CD4-positive, alpha-beta T cell treated with Interferon alpha-2 for 1 hour (primary cell): Measurements from ENCODE around the gene TMED7.

Experiments
- DNase-seq, 2 donors: peaks; one replicate each; pipeline ENCODE4 v3.0.0-alpha.2; 2020 to 2022

TMED7 gene

DNA sequence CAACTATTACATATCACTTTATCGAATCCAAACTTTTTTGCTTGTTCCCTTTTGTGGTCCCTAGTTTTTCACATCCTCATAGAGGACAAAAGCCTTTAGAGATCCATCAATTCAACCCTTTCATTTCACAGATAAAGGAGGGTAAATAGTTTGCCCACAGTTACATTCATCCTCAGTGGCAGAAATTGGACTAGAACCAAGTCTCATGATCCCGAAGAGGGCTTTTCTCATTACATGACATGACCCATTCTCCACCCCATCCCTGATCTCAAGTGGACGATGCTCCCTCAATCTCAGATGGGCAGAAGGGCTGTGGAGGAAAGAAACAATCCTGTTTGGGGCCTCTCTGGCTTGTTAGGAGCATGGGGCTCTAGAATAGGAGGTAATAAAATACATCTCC, 46.6 kb downstream of the TMED7 start:
- no peak for DNase-seq

- no peak for DNase-seq
Measured at GRCh38 chr5:115578657-115579056, 47.2 kb downstream of the TMED7 start.

- no peak for DNase-seq
Measured at GRCh38 chr5:115577741-115578140, 48.1 kb downstream of the TMED7 start.

GRCh38 chr5:115577329-115577728, 48.5 kb downstream of the TMED7 start:
- DNase-seq, result no peak

DNA sequence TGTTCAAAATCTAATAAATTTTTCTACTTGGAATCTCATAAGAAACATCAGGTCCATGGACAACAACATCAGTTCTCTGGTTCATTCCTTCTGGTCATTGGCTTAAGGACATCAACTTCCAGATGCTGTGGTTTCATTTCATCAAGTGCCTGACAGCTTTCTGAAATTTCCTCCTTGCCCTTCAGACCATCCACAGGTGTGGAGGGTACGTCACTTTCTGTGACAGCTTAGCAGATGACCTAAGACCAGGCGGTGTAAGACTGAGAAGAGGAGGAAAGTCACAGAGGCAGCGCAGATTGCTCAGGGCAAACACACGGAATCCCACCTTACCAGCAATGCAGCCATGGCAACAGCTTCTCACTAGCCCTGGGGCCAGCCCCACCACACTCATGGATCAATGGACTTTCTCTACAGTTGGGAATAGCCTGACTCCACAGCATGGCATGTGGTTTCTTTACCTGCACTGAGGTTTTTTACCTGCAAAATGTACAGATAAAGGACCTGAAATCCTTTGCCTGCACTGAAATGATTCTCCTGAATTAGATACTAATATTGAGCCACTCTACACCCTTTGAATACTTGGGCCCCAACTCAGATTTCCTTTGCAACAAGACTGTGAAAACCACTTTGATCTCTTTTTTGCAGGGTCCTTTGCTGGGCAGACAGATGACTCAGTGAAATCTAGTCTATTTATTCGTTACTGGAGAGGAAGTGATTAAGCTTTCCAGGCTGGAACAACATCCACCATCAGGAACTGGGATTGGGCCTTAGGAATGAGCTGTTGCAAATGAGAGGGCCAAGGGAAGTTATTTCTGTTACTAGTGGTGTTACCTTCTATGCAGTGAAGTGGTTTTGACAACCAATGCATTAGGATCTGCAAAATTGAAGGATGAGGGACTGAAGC, 50.4 kb downstream of the TMED7 start:
- DNase-seq, result no peak

DNA sequence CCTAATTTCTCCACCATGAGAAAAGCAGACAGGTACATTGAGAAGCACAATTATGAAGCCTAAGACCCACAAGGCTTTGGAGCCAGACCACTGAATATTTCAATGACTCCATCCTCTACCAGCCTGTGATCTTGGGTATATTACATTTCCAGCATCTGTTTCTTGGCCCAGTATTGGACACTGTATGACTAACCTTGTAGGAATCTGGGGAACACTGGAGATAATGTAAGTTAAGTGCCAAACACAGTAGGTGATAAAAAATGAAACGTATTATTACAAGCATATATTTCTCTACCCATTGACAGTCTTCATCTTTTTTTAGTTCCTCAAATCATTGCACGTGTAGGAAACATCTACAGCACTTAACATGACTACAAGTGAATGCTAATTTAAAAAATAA, 52.7 kb downstream of the TMED7 start:
- DNase-seq, result no peak

- no peak for DNase-seq
Measured at GRCh38 chr5:115571441-115571878, 54.4 kb downstream of the TMED7 start.

- no peak for DNase-seq
Measured at GRCh38 chr5:115568668-115569067, 57.2 kb downstream of the TMED7 start.

DNA sequence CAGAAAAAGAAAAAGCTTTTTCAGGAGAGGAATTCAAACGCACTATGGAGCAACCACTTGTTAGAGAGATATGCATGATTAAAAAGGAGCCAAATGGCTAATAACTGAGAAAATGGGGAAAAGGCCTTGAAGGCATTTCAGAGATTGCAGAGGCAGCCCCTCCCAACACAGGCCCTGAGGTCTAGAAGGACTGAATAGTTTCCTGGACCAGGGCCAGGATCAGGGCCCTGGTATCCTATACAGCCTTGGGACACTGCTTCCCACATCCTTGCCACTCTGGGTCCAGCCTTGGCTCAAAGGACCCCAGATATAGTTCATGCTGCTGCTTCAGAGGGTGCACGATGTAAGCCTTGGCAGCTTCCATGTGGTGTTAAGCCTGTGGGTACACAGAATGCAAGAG, 60.6 kb downstream of the TMED7 start:
- DNase-seq, result no peak
